GM21367 (cell line): Measurements from ENCODE around the gene CMC1.
A peak's percentile ranks its signal among the peaks of the same experiment; 100 is the strongest.
"Not testable (repeated sequence)": the region's sequence is repeated elsewhere in the genome, so short reads cannot be mapped to it uniquely, and the experiment has no call there.

Experiments
- ATAC-seq: cut with Tn5 transposase; IDR thresholded peaks from one replicate; pipeline ENCODE4 v1.9.1; 2021; ENCODE audit not compliant: unreplicated experiment

The CMC1 gene, protein sequence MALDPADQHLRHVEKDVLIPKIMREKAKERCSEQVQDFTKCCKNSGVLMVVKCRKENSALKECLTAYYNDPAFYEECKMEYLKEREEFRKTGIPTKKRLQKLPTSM

DNA sequence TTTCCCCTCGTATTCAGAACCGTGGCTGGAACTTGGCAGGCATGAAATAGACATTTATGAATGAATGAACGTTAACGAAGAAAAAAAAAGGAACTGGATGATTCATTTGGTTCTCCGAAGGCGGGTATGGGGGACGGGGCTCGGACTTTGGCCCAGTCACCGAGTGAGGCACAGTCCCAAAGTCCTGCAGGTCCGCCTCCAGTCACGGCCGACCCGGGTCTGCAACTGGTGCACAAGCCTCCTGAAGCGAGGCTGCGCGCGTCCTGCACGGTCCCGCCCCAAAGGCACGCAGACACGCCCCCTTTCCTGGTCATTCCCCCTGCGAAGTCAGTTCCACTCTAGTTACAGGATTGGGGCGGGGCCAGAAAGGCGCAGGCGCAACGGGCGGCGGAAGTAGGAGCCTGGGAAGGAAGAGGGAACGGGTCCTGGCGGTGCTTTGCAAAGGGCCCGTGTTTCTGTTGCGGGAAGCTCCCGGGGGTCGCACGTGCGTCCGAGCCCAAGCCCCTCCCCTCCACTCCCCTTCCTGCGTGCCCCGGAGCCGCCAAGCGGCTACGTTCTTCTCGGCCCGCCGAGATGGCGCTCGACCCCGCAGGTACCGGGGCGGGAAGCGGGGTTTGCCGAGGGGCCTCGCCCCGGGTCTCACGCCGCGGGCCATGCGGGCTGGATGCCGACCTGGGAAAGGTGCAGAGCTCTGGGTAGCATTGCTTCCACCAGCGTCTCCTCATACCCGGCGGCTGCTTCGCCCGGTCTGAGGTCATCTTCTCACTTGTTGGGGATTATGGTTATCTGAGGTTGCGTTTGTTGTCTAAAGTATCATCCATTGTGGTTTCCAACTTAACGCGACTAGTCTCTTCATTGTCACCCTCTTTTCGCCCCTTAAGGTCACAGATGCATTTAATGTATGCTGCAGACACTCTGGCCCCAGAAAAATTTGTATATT lies at the start of gene CMC1:
Gene CMC1, plus strand, starts transcription at position 399 of the 940 bp plus-strand sequence. Its CDS starts 175 bp downstream, at position 574.
- ATAC-seq = peak; percentile 97

DNA sequence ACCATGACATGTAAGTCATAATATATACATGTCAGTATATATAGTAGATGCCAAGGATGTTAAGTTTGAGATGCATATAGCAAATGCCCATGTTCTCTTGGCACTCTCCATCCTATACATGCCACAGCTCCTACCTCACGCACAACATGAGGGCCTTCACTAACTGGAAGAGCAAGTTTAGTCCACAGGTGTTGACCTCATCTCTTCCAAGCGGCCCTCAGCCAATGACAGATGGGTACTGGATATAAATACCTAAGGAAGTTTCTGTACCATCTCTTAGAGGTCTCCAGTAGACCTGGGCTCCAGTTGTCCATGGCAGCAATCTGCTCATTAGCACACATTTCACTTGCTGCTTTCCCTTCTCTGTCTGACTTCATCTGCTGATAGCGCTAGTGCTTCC lies 43.3 kb upstream of the CMC1 start:
- no peak for ATAC-seq

DNA sequence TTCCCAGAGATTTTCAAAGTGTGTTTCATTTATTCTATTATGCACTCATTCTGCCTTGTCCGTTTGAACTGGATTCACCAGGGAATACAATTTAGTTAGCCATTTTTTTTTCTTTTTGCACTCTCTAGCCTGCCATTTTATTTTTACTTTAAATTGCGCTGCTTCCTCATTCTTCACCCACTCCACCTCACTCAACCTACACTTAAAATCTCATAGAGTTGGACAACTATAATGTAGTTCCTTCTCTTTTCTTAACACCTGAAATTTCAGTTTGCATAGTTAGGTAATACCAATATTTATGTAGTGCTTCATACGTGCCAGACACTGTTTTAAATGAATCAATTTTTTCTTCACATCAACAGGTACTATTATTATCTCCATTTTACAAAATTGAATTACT lies 42.4 kb upstream of the CMC1 start:
- ATAC-seq = no peak

DNA sequence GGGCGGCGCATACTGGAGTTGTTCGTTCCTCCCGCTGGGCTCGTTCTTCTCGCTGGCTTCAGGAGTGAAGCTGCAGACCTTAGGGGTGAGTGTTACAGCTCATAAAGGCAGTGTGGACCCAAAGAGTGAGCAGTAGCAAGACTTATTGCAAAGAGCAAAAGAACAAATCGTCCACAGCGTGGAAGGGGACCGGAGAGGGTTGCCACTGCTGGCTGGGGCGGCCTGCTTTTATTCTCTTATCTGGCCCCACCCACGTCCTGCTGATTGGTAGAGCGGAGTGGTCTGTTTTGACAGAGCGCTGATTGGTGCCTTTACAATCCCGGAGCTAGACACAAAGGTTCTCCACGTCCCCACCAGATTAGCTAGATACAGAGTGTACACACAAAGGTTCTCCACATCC lies 41.8 kb upstream of the CMC1 start:
- ATAC-seq = not testable (repeated sequence)

DNA sequence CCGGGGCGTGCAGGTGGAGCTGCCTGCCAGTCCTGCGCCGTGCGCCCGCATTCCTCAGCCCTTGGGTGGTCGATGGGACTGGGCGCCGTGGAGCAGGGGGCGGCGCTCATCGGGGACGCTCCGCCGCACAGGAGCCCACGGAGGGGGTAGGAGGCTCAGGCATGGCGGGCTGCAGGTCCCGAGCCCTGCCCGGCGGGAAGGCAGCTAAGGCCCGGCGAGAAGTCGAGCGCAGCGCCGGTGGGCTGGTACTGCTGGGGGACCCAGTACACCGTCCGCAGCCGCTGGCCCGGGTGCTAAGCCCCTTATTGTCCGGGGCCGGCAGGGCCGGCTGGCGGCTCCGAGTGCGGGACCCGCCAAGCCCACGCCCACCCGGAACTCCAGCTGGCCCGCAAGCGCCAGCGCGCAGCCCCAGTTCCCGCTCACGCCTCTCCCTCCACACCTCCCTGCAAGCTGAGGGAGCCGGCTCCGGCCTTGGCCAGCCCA lies 41.0 kb upstream of the CMC1 start:
- not testable (repeated sequence) for ATAC-seq

DNA sequence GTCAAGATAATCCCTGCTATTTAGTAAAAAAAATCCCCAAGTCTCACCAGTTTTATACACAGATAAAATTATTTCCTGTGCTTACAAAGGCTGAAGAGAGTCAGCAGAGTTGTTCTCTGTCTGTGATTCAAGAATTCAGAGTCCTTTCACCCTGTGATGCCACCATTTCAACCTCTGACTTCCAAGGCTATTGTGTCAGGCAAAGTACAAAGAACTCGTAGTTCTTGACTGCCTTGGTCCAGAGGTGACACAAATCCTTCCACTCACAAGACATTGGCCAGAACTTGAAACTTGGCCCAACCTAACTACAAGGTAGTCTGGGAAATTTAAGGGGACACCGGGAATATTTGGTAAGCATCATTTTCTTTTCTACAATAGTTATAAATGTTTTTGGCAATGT lies 34.9 kb upstream of the CMC1 start:
- ATAC-seq = no peak

DNA sequence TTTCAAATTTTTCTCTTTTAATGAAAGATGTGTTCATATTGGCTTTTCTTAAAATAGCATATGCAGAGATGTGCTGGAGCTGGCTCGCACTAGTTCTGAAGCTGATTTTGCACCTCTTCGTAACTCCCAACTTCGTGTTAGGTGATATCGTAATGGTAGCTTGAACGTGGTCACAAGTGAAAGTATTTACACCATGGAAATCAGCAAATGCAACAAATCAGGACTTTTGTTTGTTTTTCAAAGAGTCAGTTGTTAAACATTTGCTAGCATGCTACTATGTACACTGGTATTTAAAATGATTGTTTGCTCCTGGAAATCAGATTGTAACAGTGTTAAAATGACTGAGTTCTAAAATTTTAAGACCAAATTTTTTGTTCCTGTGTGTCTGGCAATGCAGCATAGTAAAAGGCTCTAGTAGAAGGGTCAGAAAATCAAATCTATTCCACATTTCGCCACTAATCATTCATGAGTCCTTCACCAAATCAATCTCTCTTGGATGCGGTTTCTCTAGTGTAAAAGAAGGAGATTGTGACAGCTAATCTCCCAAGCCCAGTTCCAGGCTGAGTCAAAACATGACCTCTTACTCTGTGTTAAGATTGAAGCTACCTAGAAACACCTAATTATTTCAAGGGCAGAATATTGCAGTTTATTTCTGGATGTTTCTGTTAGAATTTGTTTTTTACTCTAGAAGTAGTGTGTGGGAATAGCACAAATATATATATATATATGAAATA lies 34.3 kb upstream of the CMC1 start:
- ATAC-seq = no peak

DNA sequence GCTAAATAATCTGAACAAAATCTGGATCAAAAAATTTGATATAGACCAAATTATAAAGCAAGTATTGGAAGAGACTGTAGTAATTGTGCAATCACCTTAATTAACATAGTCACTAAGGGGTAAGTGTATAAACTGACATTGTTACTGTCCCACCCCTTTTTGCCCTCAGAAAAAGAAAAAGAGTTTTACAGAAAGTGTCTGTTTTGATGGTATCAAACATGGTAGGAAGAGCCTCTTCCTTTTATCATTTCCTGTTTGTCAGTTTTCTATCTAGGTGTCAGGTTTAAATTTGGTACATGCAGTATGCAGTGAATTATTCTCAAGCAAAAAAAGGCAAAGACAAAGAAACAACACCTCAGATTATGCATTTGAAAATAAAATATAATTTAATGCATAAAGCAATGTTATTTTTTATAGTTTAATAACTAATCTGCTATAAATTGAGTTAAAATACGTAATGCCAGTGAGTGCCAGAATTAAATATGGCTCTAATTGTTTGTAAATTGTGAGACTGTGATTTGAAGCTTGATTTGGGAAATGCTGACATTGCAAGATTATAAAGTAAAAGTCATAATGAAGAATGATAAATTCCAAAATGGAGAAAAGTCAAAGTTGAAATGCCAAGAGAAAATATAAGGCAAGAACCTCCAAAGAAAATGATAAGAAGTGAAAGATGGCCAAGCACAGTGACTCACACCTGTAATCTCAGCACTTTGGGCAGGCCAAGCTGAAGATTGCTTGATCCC lies 30.3 kb upstream of the CMC1 start:
- ATAC-seq = no peak

DNA sequence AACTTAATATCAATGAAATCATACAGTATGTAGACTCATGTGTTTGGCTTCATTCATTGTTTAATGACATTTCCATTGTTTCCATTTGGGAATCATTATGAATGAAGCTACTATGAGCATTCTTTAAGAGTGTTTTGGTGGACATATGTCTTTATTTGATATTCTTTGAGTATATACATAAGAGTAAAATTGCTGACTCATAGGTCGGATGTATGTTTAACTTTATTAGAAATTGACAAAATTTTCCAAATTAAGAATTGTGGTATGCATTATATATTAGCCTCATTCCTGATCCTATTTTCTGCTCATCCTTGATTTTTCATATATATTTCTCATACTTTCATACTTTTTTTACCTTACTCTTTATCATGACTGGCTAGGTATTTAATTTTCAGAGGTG lies 28.7 kb upstream of the CMC1 start:
- ATAC-seq = no peak

DNA sequence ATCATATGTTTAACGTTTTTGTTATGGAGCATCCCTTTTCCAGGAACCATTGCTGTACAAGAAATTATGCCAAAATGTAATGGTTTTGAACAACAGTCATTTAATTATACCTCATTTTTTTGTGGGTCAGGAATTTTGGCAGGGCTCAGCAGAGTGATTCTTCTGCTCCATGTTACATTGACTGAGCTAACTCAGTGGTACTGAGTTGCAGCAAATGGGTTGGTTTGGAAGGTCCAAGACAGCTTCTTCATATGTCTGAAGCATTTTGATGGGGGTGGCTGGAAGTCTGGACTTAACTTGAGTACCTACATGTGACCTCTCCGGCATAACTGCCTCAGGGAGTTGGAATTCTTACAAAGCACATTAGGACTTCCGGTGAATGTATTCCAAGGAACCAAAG lies 26.0 kb upstream of the CMC1 start:
- ATAC-seq = no peak

DNA sequence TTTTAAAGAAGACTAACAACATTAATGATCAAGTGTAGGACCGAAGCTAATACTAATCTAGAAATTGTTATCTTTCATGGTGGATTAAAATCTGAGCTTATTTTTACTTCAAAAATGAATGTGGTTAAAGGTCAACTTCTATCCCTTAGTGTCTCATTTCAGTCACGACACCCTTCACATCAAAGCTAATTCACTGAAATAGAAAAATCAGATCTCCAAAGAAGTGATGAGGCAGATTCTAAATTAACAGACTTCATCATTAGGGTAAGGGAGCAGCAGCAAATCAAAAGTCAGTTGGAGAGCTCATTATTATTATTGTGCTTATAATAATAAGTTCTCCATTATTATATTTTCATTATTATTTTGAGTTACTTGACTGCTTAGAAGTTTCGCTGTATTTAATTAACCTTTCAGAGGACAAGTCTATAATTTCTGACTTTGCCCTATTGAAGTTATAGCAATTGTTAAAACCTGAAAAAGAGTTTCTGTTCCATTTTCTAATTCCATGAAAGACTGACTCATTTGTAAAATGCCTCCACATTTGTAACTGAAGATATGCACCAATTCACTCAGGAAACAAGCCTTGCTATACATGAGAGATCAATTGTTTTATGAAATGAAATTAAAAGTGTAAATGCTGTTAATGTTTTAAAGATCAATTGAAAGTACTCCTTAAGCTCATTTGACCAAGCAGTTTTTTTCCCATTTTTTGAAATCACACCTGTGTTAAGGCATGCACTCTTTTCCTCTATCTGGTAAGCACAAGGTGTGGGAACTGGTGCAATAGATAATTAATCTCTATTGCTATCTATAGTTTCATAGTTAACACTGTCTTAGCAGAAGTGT lies 23.1 kb upstream of the CMC1 start:
- no peak for ATAC-seq

DNA sequence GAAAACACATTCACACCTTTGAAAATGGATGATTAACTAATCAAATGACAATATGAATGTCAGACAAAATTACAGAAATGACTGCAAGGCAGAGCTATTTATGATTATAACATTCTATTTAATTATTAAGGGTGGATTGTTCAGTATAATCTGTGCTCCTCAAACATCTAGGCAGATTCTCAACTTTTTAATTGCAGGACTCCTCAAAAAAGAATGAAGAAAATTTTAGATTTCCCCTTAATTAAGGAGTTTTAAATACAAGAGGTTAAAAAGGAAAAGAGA lies 22.6 kb upstream of the CMC1 start:
- ATAC-seq = no peak

DNA sequence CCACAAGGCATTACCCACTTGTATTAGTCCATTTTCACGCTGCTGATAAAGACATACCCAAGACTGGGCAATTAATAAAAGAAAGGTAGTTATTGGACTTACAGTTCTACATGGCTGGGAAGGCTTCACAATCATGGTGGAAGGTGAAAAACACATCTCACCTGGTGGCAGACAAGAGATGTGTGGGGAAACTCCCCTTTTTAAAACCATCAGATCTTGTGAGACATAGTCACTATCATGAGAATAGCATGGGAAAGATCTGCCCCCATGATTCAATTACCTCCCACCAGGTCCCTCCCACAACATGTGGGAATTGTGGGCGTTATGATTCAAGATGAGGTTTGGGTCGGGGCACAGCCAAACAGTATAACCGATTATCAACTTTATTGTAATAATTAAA lies 17.0 kb upstream of the CMC1 start:
- no peak for ATAC-seq

DNA sequence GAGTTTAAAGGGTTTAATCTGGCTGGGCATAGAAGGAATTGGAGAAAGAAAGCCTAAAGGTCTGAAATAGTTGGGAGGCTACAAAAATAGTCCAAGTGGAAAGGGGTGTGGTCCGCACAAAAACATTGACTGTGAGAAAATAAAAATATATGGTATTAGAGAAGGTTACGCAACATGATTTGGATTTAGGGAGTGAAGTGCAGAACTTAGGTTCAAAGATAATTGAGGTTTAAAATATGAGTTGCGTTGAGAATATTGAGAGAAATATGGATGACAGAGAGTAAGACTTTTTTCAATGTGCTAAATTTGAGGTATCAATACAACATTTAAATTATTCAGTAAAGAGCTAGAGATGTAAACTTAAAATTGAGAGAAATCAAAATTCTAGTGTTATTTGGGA lies 15.4 kb upstream of the CMC1 start:
- no peak for ATAC-seq

DNA sequence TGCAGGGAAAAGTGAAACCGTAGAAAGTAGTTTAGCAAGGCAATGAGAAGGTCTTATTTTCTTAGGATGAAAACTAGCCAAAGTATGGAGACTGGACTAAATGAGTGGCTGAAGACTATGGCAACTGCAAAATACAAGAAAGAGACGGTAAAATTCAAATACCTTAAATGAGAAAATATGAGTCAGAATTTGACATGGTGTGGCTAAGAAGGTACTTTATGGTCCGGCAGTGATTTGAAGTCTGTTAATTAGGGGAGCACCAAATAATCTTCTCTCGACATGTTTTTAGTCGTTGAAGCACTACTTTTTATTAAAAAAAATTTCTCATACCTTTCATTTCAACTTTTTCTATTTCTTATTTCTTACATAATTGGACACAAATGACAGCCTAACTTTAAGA lies 12.8 kb upstream of the CMC1 start:
- ATAC-seq = no peak

DNA sequence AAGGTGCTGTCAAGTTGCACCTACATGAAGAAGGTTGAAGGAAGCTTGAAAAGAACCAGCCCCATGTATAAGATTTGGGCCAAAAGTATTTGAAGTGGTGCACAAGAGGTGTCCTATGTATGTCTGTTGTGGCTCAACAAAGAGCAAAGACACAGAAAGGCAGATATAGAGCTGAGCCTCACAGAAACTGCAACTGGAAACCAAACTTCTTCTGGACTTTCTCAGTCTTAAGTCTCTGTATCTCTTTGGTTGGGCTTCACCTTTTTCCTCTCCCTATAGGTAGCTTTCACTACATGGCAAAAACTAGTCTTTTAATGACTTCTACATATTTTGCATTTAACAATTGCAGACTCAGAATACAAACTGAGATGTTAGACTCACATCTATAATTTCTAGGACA lies 8.8 kb upstream of the CMC1 start:
- no peak for ATAC-seq

DNA sequence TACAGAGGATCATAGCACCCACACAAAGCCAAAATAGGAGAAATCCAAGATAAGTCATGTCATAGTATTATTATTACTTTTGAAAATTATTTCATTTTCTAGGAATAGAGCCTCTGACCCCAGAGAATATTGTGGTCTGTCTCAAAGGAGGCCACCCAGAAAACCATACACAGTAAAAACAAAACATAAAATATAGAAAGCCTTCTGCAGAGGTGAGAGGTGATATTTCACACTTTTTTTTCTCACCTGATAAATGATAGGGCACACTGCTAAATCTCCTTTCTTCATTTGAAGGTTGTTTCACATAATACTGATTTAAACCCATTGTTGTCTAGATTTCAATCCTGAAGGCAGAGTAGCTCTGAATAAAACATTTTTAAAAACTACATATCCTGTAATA lies 7.0 kb upstream of the CMC1 start:
- ATAC-seq = no peak

DNA sequence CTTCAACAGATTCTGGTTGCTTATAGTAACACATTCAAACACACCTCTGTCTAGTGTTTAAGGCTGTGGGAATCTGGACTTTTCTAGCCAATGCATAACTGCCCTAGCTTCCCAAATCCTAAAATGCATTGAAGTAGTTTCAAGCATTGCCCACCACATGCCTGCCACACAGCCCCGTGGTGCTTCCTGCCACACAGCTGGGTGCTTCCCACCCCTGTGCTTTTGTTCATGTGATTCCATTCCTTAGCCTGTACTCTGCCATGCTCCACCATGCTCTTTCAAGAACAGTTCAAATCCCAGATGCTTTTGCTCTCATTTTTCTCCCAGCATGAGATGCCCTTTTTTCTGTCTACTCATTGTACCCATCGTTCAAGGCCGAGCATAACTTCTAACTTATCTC lies 2.3 kb upstream of the CMC1 start:
- no peak for ATAC-seq

DNA sequence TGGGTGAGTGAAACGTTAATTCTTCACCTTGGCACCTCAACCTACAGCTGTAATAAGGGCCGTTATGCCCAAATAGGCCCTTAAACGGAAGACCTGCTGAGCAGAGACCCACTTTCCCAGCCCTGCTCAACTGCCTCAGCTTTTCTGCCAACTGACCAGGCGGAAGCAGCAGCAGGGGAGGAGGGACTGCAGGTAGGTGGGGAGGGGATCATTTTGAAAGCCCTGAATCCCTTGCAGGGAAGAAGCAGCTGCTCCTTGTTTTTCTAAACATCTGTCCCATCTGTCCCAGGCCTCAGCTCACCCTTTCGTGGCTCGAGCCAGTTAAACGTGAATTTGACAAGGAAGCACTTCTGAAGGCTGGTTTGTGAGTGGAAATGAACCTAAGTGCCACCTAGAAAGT lies 978 bp upstream of the CMC1 start:
- no peak for ATAC-seq

DNA sequence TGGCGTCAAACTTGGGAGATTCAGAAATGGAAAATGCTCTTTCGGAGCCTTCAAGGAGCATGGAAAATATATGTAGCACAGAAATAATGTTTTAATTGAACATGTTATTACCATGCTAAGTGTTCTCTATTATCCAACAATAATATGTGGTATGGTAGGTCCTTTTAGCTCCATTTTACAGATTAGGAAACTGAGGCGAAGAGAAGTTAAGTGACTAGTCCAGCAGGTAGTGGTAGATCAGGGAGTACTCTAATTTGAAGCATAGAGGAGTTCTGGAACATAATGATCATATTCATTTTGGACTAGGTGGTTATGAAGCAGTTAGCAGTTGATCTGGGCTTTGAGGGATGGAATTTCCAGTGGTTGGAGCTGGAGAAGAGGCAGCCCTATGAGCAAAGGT lies 1.1 kb downstream of the CMC1 start:
- no peak for ATAC-seq
